NCI-H2107 treated with DMSO at 0.1 percent for 48 hours (cell line): ENCODE results near the gene NEK11.
A peak's percentile ranks its signal among the peaks of the same experiment; 100 is the strongest.

Experiments used
- DNase-seq: peaks from one replicate; lab custom pipeline; 2025; ENCODE audit not compliant: unreplicated experiment; lab: John Stamatoyannopoulos, UW

NEK11 gene, protein sequence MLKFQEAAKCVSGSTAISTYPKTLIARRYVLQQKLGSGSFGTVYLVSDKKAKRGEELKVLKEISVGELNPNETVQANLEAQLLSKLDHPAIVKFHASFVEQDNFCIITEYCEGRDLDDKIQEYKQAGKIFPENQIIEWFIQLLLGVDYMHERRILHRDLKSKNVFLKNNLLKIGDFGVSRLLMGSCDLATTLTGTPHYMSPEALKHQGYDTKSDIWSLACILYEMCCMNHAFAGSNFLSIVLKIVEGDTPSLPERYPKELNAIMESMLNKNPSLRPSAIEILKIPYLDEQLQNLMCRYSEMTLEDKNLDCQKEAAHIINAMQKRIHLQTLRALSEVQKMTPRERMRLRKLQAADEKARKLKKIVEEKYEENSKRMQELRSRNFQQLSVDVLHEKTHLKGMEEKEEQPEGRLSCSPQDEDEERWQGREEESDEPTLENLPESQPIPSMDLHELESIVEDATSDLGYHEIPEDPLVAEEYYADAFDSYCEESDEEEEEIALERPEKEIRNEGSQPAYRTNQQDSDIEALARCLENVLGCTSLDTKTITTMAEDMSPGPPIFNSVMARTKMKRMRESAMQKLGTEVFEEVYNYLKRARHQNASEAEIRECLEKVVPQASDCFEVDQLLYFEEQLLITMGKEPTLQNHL

DNA sequence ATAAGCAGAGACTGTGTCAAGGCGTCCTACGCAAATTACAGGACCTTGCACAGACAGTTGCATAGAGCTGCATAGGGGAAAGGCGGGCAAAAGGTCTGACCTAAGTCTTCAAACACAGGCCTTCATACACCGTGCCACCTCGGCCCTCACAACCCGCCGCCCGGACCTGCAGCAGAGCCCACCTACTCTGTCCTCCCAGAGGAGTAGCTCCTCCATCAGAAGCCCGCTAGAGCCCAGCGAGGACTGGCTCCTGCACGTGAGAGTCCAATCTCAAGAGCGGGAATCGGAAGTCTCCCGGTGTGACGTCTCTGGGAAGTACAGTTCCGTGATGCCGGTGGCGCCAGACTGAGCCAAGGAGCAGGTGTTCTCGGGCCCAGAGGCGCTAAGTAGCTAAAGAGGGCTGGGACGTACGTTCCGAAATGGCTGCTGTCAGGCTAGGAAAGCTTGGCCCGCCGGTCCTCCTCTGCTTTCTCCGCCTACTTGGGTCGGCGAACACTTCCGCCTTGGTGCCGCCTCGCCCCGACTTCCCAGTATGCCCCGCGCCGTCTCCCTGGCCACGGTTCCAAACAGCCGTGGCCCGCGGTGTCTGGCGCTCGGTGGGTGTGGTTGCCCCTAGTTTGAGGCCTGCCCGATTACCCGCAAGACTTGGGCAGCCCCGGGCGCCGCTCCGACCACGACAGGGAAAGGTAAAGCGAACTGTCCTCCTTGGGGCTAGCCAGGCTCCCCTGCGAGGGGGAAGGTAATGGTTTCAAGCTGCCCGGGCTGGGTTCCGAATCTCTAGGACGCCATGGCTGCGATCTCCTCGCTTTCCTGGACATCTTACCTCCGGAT lies at the start of gene NEK11, which contains the start of gene ASTE1:
Gene NEK11 (plus strand): TSS at position 557 of the 831 bp plus-strand sequence. CDS start 2,832 bp downstream, outside the sequence.
Gene ASTE1 (minus strand): TSS at position 505 of the 831 bp plus-strand sequence. CDS start 1,519 bp downstream, outside the sequence.
- peak; percentile 85 for DNase-seq

DNA sequence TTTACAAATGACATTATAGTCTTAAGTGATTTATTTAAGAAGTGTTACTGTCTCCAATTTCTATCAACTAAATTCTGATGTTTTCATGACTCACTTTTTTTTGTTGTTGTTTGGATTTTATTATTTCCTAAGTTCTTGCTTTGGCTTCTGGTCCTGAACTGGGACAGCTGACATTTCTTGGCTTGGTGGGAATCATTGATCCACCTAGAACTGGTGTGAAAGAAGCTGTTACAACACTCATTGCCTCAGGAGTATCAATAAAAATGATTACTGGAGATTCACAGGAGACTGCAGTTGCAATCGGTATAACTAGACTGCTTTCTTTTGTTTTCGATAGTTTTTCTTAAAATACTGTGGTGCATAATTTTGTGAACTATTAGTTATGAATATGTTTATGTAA lies 47.6 kb upstream of the NEK11 start:
- DNase-seq: no peak

DNA sequence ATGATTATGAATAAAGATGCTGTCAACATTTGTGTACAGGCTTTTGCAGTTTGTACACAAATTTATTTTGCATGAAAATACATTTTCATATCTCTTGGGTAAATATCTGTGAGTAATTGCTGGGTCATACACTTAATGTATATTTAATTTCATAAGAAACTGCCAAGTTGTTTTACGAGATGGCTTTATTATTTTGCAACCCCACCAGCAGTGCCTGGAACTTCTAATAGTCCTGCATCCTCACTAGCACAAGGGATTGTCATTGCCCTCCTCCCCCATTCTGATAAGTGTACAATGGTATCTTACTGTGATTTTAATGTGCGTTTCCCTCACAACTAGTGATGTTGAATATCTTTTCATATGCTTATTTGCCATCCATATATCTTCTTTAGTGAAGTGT lies 45.2 kb upstream of the NEK11 start:
- DNase-seq: no peak

DNA sequence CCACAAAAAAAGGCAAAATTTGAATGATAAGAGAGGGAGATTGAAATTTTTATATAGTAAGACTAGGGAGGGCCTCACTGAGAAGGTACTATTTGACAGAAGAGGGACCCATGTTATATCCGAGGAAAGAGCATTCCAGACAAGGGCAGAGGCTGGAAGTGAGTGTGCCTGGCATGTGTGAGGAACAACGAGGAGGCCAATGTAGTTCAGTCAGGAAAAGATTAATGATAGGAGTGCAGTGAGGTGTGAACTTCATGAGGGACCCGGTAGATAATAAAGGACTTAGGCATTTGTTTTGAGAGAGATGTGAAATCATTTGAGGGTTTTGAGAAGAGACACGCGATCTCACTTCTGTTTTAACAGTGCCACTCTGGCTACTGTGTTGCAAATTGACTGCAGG lies 36.4 kb upstream of the NEK11 start:
- DNase-seq: no peak

DNA sequence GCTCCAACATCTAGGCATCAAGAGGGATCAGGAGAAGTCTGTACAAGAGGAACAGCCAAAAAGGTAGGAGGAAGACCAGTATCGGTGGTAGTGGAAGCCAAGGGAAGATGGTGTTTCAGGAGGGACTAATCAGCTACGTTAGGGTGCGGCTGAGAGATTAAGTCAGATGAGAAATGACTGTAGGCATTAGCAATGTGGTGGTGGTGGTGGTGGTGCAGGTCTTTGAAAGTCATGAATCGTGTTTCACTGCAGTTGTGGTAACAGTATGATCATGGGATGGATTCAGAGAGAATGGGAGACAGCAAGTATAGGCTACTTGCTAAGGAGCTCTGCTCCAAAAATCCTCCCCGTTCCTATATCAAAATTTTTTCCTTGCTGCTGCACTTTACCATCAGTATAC lies 35.6 kb upstream of the NEK11 start:
- DNase-seq: no peak

DNA sequence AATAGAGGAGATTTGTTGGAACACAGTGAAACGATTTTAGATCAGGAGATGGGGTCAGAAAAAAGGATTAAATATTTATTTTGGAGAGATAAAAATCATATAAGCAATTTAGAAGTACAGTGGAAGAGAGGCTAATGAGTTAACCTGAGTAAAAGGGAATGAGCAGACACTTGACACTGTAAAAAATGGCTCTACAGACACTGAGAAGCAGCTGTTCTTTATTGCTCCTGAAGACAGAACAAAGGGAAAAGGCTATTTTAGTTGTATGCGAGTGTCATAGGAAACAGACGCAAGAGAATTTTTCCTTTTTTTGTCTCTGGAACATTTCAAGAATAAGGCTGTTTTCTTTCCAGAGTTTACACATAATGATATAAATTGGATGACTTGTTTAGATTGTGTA lies 34.3 kb upstream of the NEK11 start:
- peak; percentile 77 for DNase-seq

DNA sequence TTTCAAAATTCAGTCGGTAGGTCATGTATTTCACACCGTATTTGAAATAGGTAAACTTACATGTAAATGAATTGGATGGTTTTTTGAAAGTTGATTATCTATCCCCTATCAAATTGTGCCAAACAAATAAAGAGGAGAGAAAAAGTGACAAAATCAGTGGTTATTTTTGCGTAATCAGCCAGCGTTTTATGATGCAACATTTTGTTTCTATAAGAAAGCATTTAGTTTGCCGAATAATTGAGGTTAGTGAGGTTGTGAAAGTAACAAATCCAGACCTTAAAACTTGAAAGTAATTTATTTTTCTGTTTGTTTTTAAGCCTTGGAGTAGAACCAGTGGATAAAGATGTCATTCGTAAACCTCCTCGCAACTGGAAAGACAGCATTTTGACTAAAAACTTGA lies 29.4 kb upstream of the NEK11 start:
- DNase-seq: no peak

DNA sequence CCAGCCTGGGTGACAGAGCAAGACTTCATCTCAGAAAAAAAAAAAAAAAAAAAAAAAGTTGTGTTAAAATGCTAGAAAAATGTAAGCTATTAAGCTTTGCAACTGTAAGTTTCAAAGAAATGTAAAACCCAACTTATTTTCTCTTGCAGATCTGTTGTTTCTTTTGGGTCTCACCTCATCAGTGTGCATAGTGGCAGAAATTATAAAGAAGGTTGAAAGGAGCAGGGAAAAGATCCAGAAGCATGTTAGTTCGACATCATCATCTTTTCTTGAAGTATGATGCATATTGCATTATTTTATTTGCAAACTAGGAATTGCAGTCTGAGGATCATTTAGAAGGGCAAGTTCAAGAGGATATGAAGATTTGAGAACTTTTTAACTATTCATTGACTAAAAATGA lies 25.6 kb upstream of the NEK11 start:
- DNase-seq: no peak

DNA sequence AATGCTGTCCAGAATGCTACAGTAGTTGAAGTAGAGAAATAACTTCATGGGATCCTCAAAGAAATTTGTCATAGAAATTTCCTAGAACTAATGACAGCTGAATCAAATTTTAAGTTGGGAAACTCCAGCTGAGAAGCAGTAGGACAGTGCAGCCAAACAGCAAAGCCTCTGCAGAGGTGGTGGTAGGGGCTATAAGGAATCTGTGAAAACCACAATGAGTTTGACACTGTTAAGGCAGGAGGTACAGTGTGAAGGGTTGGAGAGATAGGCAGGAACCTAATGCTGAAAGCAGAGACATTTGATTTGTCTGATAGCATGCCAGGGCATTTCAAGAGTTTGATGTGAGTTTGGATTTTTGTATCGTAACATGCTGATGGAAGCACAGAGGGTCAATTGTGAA lies 22.1 kb upstream of the NEK11 start:
- no peak for DNase-seq

DNA sequence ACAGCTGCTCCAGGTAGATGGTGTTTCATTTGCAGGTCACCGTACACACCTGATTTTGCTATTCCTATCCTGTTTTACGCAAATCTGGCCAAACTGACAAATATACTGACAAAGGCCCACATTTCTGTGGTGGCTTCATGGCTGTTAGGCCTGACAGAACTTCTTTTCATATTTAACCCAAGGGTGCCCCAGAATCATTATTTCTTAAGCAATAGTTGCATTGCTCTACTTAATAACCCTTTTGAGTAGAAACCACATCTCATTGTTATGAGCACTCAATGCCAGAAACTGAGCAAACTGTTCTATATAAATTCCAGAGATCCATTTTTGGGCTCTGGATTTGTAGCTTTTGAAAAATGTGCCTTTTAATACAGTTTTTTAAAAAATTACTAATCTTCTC lies 19.4 kb upstream of the NEK11 start:
- no peak for DNase-seq

DNA sequence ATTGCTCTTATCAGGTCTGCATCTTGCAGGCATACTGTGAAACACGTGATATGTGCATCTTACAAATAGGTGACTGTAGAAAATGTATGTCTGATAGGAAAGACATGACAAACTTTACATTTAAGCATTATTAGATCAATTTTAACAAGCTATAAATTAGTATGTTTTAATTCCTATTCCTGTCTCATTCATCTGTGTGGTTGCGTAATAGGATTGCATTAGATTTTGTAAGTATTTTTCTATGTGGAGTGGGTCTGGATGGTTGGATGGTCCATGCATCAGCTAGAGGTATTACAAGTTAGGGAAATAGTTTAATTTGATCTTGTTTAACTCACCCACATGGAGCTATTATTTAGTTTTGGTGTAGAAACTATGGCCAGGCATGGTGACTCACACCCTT lies 18.9 kb upstream of the NEK11 start:
- no peak for DNase-seq

DNA sequence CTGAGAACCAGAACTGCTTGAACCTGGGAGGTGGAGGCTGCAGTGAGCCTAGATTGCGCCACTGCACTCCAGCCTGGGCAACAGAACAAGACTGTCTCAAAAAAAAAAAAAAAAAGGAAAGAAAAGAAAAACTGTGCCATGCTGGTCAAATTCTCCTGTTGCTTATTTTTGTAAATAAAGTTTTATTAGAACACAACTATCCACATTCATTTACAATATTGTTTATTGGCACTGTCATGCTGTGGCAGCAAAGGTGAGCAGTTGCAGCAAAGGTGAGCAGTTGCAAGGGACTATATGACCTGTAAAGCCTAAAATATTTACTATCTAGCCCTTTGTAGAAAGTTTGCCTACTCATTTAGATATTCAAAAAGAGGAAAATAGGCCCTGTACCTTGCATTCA lies 18.4 kb upstream of the NEK11 start:
- no peak for DNase-seq

DNA sequence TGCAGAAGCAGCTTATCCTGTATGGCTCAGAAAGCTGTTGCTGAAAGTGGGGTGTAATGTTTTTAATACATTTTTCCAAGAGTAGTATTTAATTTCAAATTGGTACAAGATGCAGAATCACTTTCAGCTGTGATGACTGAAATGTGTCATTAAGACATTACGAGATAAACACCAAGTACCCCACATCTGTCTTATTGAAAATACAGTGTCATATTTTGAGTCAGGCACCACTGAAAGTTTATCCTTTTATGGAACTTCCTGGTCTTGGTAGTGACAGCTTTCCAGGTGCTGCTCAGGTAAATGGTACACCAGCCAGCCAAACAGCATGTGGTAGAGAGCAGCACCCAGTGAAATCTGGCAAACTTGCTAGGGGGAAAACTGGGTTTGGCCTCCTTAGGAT lies 17.0 kb upstream of the NEK11 start:
- DNase-seq: no peak

DNA sequence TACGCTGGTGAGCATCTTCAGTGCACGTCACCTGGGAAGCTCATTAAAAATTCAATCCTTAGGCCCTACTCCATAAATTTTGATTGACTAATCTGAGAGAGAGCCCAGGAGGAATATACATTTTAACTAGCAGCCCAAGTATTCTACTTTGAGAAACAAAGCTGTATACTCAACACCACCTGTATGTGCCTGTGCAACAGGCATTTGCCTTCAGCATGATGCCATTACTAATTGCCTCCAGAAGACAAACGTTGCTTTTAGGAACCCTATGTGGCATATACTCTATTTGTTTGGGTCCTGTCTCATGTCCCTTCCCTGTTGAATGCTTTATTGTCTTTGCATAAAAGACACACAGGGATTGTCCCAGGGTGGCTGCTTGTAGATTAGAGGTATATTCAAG lies 7.7 kb upstream of the NEK11 start:
- DNase-seq: no peak

DNA sequence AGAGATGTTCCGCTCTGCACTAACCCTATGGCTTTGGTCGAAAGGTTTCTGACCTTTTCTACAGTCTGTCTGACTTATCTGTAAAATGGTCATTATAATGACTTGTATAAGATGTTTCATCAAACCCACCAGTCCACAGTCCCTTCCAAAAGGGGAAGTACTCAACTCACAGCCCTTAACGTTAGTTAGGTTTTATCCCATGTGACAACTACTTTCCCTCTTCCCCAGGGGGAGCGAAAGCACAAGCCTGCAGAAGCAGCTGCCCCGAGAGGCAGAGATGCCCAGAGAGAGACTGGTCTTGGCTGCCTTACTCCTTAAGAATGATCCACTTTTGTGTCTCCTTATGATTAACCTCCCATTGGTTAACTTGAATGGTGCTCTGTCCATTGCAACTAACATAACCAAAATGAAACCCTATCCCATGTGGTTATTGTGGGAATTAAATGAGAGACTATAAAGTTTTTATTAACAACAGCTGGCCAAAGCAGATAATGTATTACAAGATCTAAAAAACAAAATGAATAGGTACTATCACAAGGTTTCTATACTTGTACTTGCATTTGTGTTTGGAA lies 6.5 kb upstream of the NEK11 start:
- DNase-seq: no peak

DNA sequence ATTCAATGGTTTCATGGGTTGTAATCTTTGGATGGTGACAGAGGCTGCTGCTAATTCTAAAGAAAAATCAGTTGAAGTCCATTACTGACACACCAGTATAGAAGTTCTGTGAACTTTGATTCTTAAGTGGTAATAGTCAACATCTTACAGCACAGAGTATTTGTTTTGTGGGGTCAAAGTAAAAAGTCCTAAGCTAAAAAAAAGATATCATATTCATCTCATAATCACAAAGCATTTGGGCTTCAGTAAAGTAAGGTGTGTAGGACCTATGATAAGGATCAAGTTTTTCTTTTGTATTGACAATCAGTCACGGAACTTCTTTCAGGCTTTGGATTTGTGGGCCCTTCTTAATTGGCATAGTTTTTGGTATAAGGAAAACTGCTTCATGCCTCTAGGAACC lies 1.1 kb upstream of the NEK11 start:
- DNase-seq: no peak

DNA sequence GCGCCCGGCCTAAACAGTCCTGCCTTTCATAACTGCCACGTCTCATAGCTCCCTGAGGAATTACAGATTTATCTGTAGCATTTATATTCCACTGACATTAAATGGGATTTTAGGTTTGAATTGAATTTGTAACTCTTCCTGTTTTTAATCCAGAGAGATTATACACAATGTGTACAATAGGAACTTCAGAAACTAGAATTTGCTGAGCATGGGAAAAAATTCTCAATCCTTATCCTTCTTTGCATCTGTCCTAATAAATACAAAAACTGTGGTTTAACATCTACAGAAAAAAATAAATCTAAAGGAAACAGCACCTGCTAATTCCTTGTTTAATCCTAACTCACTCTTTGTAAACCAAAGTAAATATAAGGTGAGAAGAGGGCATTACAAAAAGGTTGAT lies 2.2 kb downstream of the NEK11 start:
- no peak for DNase-seq

DNA sequence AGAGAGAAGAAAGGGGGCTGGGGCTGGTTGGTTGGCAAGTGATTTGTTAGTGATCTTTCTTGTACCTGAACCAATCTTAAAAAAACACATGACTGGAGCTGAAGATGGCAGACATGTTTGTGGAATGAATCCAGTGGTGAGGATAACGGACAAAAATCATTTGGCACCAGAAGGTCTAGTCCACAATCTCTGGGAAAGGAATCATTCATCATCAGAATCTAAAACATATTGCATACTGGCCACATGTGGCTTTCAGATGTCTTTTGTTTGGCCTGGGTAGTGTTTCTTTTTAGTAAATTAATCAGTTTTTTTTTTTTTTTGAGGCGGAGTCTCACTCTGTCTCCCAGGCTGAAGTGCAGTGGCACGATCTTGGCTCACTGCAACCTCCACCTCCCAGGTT lies 5.0 kb downstream of the NEK11 start:
- DNase-seq: no peak

DNA sequence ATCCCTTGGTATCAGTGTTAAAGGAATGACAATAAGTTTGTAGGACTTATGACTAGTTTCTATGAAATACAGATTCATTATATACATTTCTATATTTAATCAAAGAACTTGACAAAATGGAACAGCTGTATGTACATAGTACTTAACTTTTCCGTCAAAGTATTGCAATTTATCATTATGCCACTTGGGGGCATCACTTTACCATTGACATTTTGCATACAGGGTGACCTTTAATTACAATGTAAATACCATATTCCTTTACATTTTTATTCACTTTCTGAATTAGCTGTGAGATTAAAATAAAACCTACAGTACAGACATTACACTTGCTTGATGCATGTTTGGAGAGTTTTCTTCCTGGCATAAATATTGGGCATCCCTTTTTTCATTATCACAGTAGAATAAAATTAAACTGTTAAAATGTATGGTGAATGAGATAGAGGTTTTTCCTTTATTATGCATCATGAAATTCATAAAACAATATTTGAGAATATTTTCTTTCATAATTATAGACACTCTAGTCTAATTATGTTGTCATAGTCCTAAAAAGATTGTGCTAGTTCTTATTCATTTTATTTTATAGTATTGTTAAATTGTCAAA lies 6.9 kb downstream of the NEK11 start:
- DNase-seq: peak; percentile 21

DNA sequence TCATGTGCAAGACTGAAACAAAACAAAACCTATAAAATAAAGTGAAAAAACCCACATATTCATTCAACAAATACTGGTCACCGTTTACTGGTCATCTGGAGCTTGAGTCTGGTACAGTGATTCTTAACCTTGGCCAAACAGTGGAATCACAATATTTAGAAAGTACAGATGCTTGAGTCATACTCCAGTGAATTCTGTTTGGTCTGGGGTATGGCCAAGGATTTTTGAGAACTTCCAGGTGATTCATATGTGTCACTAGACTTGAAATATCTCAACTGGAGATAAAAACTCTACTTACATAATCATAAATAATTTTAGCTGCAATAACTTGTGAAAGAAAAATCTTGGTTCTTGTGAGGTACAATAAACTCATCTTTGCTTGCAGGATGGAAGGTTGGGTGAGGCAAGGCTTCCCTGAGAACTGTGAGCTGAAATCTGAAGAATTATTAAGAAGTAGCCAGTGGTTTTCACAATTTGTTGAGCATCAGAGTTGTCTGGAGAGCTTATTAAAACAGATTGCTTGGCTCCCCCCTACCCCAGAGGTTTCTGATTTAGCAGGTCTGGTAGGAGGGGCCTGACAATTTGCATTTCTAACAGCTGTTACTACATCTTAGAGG lies 9.6 kb downstream of the NEK11 start:
- no peak for DNase-seq

DNA sequence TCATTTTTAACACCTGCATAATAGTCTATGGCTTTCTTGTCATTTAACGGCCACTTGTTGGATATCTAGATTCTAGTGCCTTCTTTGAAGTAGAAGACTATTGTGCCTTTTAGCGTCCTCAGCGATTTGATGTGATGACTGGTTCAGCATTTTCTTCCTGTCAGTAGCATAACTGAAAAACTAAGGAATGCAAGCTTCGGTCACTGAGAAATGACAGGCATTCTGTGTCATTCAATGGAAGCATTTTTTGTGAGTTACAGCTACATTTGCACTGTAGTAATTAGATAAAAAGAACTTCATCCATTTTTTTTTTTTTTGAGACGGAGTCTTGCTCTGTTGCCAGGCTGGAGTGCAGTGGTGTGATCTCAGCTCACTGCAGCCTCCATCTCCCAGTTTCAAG lies 10.3 kb downstream of the NEK11 start:
- DNase-seq: no peak
